HL-60 (cell line): Measurements from ENCODE around the gene ATP10B.

ENCODE experiments used
- DNase-seq, 2 experiments: peaks; one replicate each; pipeline ENCODE4 v3.0.0-alpha.2; 2010 to 2020; ENCODE audit warnings: low read depth in 1 of 2, low spot score in 1 of 2
- H3K27ac ChIP-seq: fragments of 250-450 bp; sonication (Bioruptor Pico); replicated peaks from 2 replicates; pipeline ENCODE4 v1.5.1; 2020; ENCODE audit warnings: mild to moderate bottlenecking, moderate library complexity
- H3K27me3 ChIP-seq: fragments of 250-450 bp; sonication (Bioruptor Pico); 2 replicates; pipeline ENCODE4 v1.5.1; 2021; ENCODE audit warnings: mild to moderate bottlenecking, moderate library complexity; ENCODE audit not compliant: insufficient read depth, poor library complexity, severe bottlenecking
- H3K4me3 ChIP-seq: replicated peaks from 2 replicates; pipeline ENCODE4 v1.5.1; 2011; ENCODE audit warnings: mild to moderate bottlenecking, control low read depth, low read length; ENCODE audit not compliant: insufficient read depth
- CTCF ChIP-seq: IDR thresholded peaks from one replicate; pipeline ENCODE4 v1.5.1; 2011; ENCODE audit warnings: low read length, control low read depth, inconsistent platforms; ENCODE audit not compliant: insufficient read depth
- GABPA ChIP-seq: IDR thresholded peaks from 2 replicates; pipeline ENCODE4 v1.6.1; 2012; ENCODE audit warnings: low read depth
- POLR2AphosphoS5 ChIP-seq: IDR thresholded peaks from 2 replicates; pipeline ENCODE4 v1.6.1; 2012; ENCODE audit warnings: low read depth
- REST ChIP-seq: IDR thresholded peaks from 2 replicates; pipeline ENCODE4 v1.6.1; 2012; ENCODE audit warnings: low read depth; ENCODE audit not compliant: insufficient replicate concordance
- SPI1 ChIP-seq: IDR thresholded peaks from 2 replicates; pipeline ENCODE4 v1.6.1; 2012; ENCODE audit warnings: low read depth, mild to moderate bottlenecking, borderline replicate concordance

Gene ATP10B

GRCh38 chr5:160547061-160547460, 304.9 kb downstream of the ATP10B start:
- Histone ChIP-seq H3K27me3 (no peaks in the 10 kb centered on the region), H3K27ac (no peak overlapping the region), H3K4me3 (no peak overlapping the region)
- no peak for TF ChIP-seq GABPA
- no peak for TF ChIP-seq CTCF
- no peak for TF ChIP-seq SPI1
- no peak for TF ChIP-seq POLR2AphosphoS5
- TF ChIP-seq REST, result no peak
- DNase-seq, result no peak

GRCh38 chr5:160545832-160546231, 306.2 kb downstream of the ATP10B start:
- no peak overlapping the region for H3K27ac ChIP-seq
- no peak for DNase-seq
- no peak overlapping the region for H3K4me3 ChIP-seq
- no peaks in the 10 kb centered on the region for H3K27me3 ChIP-seq
- TF ChIP-seq CTCF (no peak), GABPA (no peak)

GRCh38 chr5:160543395-160543794, 308.6 kb downstream of the ATP10B start:
- DNase-seq, result no peak
- H3K27ac ChIP-seq, result no peak overlapping the region
- TF ChIP-seq SPI1 (no peak), GABPA (no peak), CTCF (no peak), POLR2AphosphoS5 (no peak), REST (no peak)
- no peaks in the 10 kb centered on the region for H3K27me3 ChIP-seq
- no peak overlapping the region for H3K4me3 ChIP-seq

GRCh38 chr5:160542840-160543239, 309.2 kb downstream of the ATP10B start:
- H3K27me3 ChIP-seq, result no peaks in the 10 kb centered on the region
- TF ChIP-seq GABPA, result no peak
- DNase-seq, result no peak
- no peak overlapping the region for H3K4me3 ChIP-seq
- H3K27ac ChIP-seq, result no peak overlapping the region
